Measurements from ENCODE around the gene RAD51B. TPM values are rescaled to one million over a fixed set of nuclear protein-coding genes. Genes with fewer than 3 reads are reported as not detected.

RAD51B gene
- total and polyA plus RNA-seq, 8 donors = 1.8 to 30.7 (median 15.3) TPM

DNA sequence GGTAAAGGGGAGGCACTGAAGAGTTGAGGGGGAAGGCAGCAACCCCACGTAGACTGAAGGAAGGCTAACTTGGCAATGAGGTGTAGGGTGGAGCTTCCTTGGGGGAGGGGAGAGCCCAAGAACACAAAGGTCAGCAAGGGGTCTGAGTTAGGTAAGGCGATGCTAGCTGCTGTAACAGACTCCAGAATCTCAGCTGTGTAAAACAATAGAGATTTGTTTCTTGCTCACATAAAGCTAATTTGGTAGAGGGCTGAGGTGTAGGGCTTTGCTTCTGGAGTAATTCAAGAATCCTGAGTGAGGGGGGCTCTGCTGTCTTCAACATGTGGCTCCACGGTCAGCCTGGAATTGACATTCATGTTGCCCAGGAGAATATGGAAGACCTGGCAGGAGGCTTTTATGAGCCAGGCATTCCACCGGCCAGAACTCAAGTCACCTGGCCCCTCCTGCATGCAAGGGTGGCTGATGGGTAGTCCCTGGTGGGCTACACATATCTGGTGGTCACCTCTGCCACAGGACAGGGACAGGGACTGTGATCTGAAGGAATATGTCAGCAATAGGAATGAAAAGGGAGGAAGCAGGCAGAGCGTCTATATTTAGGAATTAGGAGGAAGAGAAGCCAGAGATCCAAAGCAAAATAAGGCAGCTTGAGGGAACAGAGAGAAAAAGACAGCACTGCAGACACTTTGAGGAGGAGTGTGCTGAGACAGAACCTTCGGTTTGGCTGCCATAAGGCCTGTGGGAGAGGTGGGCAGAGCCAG lies 819.6 kb downstream of the RAD51B start:
- Histone ChIP-seq H3K4me1 (peaks cover 9 to 37% (median 25%) of the 10 kb centered on the region in 4 donors), H3K36me3 (no peaks in the 10 kb centered on the region), H3K27me3 (no peaks in the 10 kb centered on the region), H3K27ac (peak overlapping the region; percentile 54 to 82 (median 81)), H3K4me3 (no peak overlapping the region), H3K9me3 (peaks cover 0 to 14% (median 6%) of the 10 kb centered on the region in 4 donors)
- intact Hi-C loops (cut with DNase I; ENCODE audit: low total_unique reads) = no loop called here
- TF ChIP-seq EP300 (IDR thresholded peaks at IDR 0.05) = no peak
- no peak for TF ChIP-seq POLR2A (IDR thresholded peaks at IDR 0.05)
- TF ChIP-seq, protein P1, sequence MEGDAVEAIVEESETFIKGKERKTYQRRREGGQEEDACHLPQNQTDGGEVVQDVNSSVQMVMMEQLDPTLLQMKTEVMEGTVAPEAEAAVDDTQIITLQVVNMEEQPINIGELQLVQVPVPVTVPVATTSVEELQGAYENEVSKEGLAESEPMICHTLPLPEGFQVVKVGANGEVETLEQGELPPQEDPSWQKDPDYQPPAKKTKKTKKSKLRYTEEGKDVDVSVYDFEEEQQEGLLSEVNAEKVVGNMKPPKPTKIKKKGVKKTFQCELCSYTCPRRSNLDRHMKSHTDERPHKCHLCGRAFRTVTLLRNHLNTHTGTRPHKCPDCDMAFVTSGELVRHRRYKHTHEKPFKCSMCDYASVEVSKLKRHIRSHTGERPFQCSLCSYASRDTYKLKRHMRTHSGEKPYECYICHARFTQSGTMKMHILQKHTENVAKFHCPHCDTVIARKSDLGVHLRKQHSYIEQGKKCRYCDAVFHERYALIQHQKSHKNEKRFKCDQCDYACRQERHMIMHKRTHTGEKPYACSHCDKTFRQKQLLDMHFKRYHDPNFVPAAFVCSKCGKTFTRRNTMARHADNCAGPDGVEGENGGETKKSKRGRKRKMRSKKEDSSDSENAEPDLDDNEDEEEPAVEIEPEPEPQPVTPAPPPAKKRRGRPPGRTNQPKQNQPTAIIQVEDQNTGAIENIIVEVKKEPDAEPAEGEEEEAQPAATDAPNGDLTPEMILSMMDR (IDR thresholded peaks at IDR 0.05) = no peak
- no peak for TF ChIP-seq POLR2AphosphoS5 (IDR thresholded peaks at IDR 0.05)
- 60 to 82% (median 71%) methylated on average over 6 of the region's 6 CpGs for WGBS, 5 donors
- no peak for DNase-seq

DNA sequence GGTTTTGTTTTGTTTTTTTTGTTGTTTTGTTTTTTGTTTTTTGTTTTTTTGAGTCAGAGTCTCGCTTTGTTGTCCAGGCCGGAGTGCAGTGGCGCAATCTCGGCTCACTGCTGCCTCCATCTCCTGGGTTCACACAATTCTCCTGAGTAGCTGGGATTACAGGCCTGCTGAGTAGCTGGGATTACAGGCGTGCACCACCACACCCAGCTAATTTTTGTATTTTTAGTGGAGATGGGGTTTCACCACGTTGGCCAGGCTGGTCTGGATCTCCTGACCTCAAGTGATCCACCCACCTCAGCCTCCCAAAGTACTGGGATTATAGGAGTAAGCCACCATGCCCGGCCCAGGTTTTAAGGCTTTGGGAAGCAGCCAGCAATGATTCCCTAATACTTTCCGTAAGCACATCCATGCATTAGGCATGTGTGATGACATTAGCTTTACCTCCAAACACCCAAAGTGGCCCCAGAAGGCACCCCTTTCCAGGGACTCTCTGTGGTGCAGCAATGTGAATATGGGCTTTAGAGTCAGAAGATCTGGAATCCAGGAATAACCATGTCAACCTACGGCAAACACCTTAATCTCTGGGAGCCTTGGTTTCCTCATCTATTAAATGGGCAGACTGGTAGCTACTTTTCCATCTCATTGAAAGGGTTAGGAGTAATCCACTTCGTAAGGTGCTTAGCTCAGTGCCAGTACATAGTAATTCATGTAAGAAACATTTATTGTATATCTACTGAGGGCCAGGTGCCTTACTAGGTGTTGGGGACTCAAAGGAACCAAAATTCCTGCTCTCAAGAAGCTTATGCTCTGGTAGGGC lies 820.4 kb downstream of the RAD51B start:
- 85 to 91% (median 90%) methylated on average over 10 of the region's 10 CpGs for WGBS, 5 donors
- peak overlapping the region; percentile 54 to 82 (median 81) for H3K27ac ChIP-seq

DNA sequence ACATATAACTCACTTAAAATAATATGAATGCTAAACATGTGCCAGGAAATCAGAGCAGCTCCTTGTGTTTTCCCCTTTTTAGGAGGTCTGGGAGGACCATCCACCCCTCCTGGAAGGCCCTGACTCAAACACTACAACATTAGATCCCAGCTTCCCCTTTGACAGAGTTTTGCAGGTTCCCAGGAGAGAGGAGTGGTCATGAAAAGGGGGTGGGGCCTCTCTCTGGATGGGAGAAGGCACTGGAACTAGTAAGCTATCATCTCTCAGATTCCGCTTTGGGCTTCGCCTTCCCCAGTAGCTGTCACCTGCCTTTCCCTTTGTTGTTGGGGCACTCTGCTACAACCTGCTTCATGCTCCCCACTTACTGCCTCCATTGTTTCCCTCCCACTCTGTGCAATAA lies 824.1 kb downstream of the RAD51B start:
- intact Hi-C loops (cut with DNase I; ENCODE audit: low total_unique reads) = no loop called here
- H3K9me3 ChIP-seq = peaks cover 0 to 14% (median 6%) of the 10 kb centered on the region in 4 donors
- DNase-seq = no peak

More for the DNA sequence above, 820.4 kb downstream of the RAD51B start:
- no peak for DNase-seq
- Histone ChIP-seq H3K4me1 (peaks cover 9 to 34% (median 25%) of the 10 kb centered on the region in 4 donors), H3K27me3 (no peaks in the 10 kb centered on the region), H3K36me3 (no peaks in the 10 kb centered on the region), H3K4me3 (no peak overlapping the region), H3K9me3 (peaks cover 0 to 14% (median 6%) of the 10 kb centered on the region in 4 donors)
- TF ChIP-seq, protein P1 (IDR thresholded peaks at IDR 0.05) = no peak
- TF ChIP-seq POLR2AphosphoS5 (IDR thresholded peaks at IDR 0.05) (no peak), EP300 (IDR thresholded peaks at IDR 0.05) (no peak), POLR2A (IDR thresholded peaks at IDR 0.05) (no peak)
- intact Hi-C loops (cut with DNase I; ENCODE audit: low total_unique reads) = no loop called here

DNA sequence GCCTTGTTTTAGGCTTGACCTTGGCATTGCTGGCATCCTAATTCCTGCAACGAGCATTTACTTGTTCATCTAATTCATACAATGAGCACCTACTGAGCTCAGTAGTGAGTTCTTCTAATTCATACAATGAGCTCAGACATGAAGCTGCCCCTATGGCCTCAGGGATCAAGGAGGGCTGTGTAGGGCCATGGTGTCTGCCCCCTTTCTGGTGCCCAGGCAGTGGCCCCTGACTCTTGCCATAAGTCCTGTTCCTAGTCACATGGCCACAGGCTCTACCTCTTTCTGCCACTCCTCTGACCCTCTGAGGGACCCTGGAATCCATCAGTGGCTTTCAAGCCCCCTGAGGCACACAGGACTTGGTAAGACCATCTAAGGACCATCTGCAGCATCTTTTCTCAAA lies 824.5 kb downstream of the RAD51B start:
- Histone ChIP-seq H3K27me3 (no peaks in the 10 kb centered on the region), H3K4me1 (peaks cover 0 to 7% (median 6%) of the 10 kb centered on the region in 4 donors), H3K36me3 (no peaks in the 10 kb centered on the region), H3K4me3 (no peak overlapping the region), H3K9me3 (peaks cover 0 to 14% (median 6%) of the 10 kb centered on the region in 4 donors), H3K27ac (peak overlapping the region in 1 of 5 donors; percentile 57)
- intact Hi-C loops (cut with DNase I; ENCODE audit: low total_unique reads) = no loop called here
- DNase-seq = no peak
- TF ChIP-seq EP300 (IDR thresholded peaks at IDR 0.05) (no peak), POLR2A (IDR thresholded peaks at IDR 0.05) (no peak), POLR2AphosphoS5 (IDR thresholded peaks at IDR 0.05) (no peak)
- TF ChIP-seq, protein P1 (IDR thresholded peaks at IDR 0.05) = no peak
- 73 to 92% (median 88%) methylated on average over 1 of the region's 1 CpG for WGBS, 5 donors

More for the DNA sequence above, 824.1 kb downstream of the RAD51B start:
- no peak overlapping the region for H3K4me3 ChIP-seq
- no peaks in the 10 kb centered on the region for H3K27me3 ChIP-seq
- H3K4me1 ChIP-seq = peaks cover 3 to 11% (median 11%) of the 10 kb centered on the region in 4 donors
- WGBS, 5 donors = 94 to 100% (median 100%) methylated on average over 2 of the region's 2 CpGs
- TF ChIP-seq, protein P1 (IDR thresholded peaks at IDR 0.05) = no peak
- TF ChIP-seq POLR2A (IDR thresholded peaks at IDR 0.05) = no peak
- peak overlapping the region in 1 of 5 donors; percentile 57 for H3K27ac ChIP-seq
- H3K36me3 ChIP-seq = no peaks in the 10 kb centered on the region
